ENCODE results near the gene MTG1.
"Not testable (repeated sequence)": the region's sequence is repeated elsewhere in the genome, so short reads cannot be mapped to it uniquely, and the experiment has no call there.

MTG1 gene

DNA sequence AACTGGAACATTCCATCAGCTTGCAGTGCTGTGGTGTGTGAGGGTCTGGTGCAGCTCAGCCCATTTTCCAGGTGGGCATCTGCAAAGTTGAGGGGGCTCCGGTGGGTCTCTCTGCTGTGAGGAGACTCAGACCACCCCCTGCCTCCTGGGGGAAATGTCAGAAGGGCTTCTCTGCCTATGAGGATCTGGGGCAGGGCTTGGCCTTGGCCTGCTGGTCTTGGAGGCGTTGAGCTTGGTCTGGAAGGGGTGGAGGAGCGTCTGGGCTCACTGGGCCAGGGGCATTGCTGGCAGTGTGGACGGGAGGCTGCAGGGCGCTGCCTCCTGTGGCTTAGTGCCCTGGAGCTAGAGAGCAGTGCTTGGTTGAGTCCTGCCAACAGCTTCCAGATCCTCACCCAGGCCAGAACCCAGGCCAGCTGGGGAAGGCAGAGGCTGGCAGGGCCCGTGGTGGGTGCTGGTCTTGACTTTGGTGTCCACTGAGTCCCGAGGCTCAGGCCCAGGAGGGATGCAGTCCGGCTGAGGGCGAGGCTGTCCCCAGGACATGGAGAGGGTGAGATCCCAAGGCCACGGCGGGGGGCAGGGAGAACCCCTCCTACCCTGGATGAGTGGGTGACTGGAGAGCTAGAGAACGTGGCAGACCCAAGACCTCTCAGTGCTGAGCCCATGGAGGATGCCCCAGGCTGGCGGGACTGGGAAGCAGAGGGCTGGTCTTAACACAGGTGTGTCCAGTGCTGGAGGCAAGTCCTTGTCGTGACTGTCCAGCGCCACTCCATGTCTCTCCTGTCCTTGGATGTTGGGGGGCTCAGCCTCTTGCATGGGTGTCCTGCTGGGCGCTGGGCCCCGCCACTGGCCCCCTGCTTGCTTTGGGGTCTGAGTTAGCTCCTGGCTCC, 27.6 kb downstream of the MTG1 start:
- TF ChIP-seq, protein P1, sequence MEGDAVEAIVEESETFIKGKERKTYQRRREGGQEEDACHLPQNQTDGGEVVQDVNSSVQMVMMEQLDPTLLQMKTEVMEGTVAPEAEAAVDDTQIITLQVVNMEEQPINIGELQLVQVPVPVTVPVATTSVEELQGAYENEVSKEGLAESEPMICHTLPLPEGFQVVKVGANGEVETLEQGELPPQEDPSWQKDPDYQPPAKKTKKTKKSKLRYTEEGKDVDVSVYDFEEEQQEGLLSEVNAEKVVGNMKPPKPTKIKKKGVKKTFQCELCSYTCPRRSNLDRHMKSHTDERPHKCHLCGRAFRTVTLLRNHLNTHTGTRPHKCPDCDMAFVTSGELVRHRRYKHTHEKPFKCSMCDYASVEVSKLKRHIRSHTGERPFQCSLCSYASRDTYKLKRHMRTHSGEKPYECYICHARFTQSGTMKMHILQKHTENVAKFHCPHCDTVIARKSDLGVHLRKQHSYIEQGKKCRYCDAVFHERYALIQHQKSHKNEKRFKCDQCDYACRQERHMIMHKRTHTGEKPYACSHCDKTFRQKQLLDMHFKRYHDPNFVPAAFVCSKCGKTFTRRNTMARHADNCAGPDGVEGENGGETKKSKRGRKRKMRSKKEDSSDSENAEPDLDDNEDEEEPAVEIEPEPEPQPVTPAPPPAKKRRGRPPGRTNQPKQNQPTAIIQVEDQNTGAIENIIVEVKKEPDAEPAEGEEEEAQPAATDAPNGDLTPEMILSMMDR (conservative IDR thresholded peaks at IDR 0.05; ENCODE audit: control insufficient read depth, insufficient read depth, low read depth, low read length), result no peak
- H3K4me3 ChIP-seq (ENCODE audit: control insufficient read depth, low read depth, low read length), result no peak overlapping the region
- DNase-seq (ENCODE audit: low read depth), result no peak

DNA sequence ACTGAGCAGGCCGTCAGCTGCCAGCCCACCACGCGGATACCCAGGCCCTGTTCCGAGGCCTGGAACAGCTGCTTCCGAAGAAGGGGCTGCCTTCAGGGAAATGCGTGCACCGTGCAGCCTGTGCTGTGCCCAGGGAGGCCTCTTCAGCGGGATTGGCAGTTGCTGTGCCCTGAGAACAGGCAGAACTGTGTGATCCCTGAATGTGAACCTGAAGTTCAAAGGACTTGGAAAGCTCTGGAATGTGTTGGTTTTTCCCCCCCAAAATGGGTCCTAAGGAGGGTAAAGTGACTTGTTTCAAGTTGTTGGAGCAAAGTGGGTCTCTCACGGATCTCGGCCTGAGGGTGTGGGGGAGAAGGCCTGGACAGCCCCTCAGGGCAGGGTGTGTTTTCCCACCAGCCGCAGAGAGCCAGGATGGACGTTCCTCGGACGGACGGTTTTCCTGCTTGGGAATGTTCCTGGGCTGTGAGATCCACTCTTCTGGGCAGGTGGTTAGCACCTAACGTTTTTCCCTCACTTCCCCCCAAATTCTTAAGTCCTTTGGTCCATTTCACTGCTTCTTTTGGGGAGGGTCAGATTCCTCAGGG, 28.4 kb downstream of the MTG1 start:
- H3K4me3 ChIP-seq (ENCODE audit: control insufficient read depth, low read depth, low read length), result no peak overlapping the region
- TF ChIP-seq, protein P1 (conservative IDR thresholded peaks at IDR 0.05; ENCODE audit: control insufficient read depth, insufficient read depth, low read depth, low read length), result no peak
- no peak for DNase-seq (ENCODE audit: low read depth)

DNA sequence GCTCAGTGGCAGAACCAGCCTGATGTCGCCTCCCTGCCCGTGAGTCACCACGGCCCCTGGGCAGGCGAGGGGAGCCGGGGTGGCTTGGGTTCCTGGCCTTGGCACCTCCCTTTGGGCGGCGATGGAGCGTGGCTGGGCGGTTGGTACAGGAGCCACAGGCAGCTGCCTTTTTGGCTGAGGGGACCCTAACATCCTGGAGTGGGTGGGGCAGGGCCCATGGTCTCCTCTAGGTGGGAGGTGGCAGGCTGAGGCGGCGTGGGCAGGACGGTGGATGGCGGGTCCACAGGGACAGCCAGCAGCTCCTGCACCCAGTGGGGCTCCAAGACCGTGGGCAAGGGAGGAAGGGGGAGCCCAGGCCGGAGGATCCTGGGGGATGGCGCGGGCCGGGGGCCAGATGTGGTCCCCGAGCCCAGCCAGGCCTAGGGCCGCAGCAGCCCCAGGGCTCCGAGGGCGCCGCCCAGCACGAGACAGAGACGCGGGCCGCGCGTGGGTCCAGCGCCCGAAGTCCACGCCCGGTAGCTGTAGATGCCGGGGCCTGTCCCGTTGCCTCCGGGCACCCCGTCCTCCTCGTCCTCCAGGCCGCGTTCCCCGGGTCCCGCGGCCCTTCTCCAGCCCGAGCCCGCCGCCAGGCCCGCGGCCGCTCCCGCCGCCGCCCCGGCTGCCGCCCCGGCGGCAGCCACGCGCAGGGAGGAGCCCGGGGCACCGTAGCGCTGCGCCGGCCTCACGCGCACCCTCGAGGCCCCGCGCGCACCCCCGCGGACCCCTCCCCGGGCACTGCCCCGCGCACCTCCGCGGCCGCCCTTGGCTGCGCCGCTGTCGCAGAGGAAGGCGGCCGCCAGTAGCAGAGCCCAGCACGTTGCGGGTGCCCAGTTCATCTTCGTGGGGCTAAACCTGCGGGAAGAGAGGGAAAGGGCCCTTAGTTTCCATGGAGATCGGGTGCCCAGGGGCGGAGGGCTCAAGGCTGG, 29.1 kb downstream of the MTG1 start:
- TF ChIP-seq, protein P1 (conservative IDR thresholded peaks at IDR 0.05; ENCODE audit: control insufficient read depth, insufficient read depth, low read depth, low read length), result no peak
- H3K4me3 ChIP-seq (ENCODE audit: control insufficient read depth, low read depth, low read length), result no peak overlapping the region
- no peak for DNase-seq (ENCODE audit: low read depth)

- DNase-seq (ENCODE audit: low read depth); H3K4me3 ChIP-seq (ENCODE audit: control insufficient read depth, low read depth, low read length): not testable (repeated sequence)
These were observed 30.1 kb downstream of the MTG1 start for GRCh38 chr10:133424102-133424501.

- H3K4me3 ChIP-seq (ENCODE audit: control insufficient read depth, low read depth, low read length); DNase-seq (ENCODE audit: low read depth): not testable (repeated sequence)
These were observed 30.6 kb downstream of the MTG1 start, which contains the start of gene SPRN for GRCh38 chr10:133424601-133425000. Gene SPRN (minus strand): TSS chr10:133424625. CDS start chr10:133423681, 944 bp downstream.

- H3K4me3 ChIP-seq (ENCODE audit: control insufficient read depth, low read depth, low read length), result not testable (repeated sequence)
These were observed 35.6 kb downstream of the MTG1 start for GRCh38 chr10:133429571-133429970.

GRCh38 chr10:133431888-133432613, 38.1 kb downstream of the MTG1 start:
- not testable (repeated sequence) for DNase-seq (ENCODE audit: low read depth); H3K4me3 ChIP-seq (ENCODE audit: control insufficient read depth, low read depth, low read length)

More at GRCh38 chr10:133429571-133429970, 35.6 kb downstream of the MTG1 start:
- not testable (repeated sequence) for DNase-seq (ENCODE audit: low read depth)

DNA sequence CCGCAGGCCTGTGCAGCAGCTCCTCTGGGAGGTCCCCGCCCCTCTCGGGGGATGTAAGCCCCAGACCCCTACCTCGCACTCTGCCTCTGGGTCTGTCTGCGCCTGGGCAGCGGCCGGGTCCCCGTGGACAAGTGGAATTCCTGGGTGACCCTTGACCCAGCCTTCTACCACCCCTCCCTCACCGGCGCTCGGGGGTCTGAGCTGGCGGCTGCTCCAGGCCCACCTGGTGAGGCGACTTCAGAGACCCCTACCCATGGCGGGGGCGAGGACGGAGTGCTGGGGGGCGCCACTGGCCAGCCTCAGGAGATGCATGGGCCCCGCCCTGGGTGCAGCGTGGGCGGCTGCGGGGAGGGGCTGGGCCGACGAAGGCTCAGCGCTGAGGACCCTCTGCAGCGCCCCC, 38.8 kb downstream of the MTG1 start:
- H3K4me3 ChIP-seq (ENCODE audit: control insufficient read depth, low read depth, low read length); DNase-seq (ENCODE audit: low read depth): not testable (repeated sequence)
